ENCODE results near the gene GMEB2. TPM values are rescaled to one million over a fixed set of nuclear protein-coding genes. Genes with fewer than 3 reads are reported as not detected.

Gene GMEB2
- total and polyA plus RNA-seq, 10 of the 15 experiments (the other 5 are each of a cell fraction or from before 2014, with no cell fraction given) = 0.08 to 15.1 (median 6.9) TPM

GRCh38 chr20:63627129-63627750 lies 339 bp upstream of the GMEB2 start (continued):
- TF ChIP-seq CEBPZ (IDR thresholded peaks at IDR 0.05; ENCODE audit: low read depth, low read length) (no peak), ZBTB33 (IDR thresholded peaks at IDR 0.05) (no peak), CHD4 (IDR thresholded peaks at IDR 0.05) (no peak), RUNX3 (IDR thresholded peaks at IDR 0.05; ENCODE audit: low read length) (0 out of 2 replicates have a peak, but pooled peaks have one; percentile 24), ATF7 (IDR thresholded peaks at IDR 0.05; ENCODE audit: low read depth) (no peak), CREB1 (IDR thresholded peaks at IDR 0.05; ENCODE audit: low read depth) (no peak; the same call in 1 of the 2 replicates), PAX5 (IDR thresholded peaks at IDR 0.05; ENCODE audit: borderline replicate concordance, low read depth, low read length) (0 out of 2 replicates have a peak, but pooled peaks have one; percentile 17), HSF1 (IDR thresholded peaks at IDR 0.05; ENCODE audit: low read depth, low read length) (no peak), TBL1XR1 (IDR thresholded peaks at IDR 0.05; ENCODE audit: low read depth, low read length) (no peak), MTA2 (IDR thresholded peaks at IDR 0.05; ENCODE audit: low read depth) (no peak), RBBP5 (conservative IDR thresholded peaks at IDR 0.05) (no peak), ZNF687 (IDR thresholded peaks at IDR 0.05) (peak; percentile 57), PRDM15 (CRISPR knock-in tag; IDR thresholded peaks at IDR 0.05) (no peak), EGR1 (IDR thresholded peaks at IDR 0.05; ENCODE audit: borderline replicate concordance in 1 of 2, low read depth in 2 of 2, low read length in 2 of 2) (peak in 1 of 2 experiments; percentile 4; a peak in 2 of 3 replicates), YBX1 (IDR thresholded peaks at IDR 0.05) (no peak)
